HepG2 (cell line): ENCODE results near the gene INKA1. TPM values are rescaled to one million over a fixed set of nuclear protein-coding genes. Genes with fewer than 3 reads are reported as not detected.

Experiments
- HIVEP1 ChIP-seq: sonication (generic); formaldehyde crosslinking; IDR thresholded peaks from 2 replicates; pipeline ENCODE4 v1.4.0; 2020; ENCODE audit warnings: mild to moderate bottlenecking, missing genetic modification reagents
- HNF4A ChIP-seq: sonication (generic); formaldehyde crosslinking; IDR thresholded peaks from 2 replicates; pipeline ENCODE4 v1.4.0; 2020; ENCODE audit warnings: missing genetic modification reagents
- NCOA5 ChIP-seq: sonication (generic); formaldehyde crosslinking; IDR thresholded peaks from 2 replicates; pipeline ENCODE4 v1.4.0; 2020; ENCODE audit warnings: missing genetic modification reagents
- SP4 ChIP-seq: sonication (generic); formaldehyde crosslinking; IDR thresholded peaks from 2 replicates; pipeline ENCODE4 v1.8.1; 2023; ENCODE audit warnings: mild to moderate bottlenecking, missing genetic modification reagents
- TOE1 ChIP-seq: sonication (generic); formaldehyde crosslinking; IDR thresholded peaks from 2 replicates; pipeline ENCODE4 v1.4.0; 2020; ENCODE audit warnings: mild to moderate bottlenecking, missing genetic modification reagents
- ZNF160 ChIP-seq: sonication (generic); formaldehyde crosslinking; IDR thresholded peaks from 2 replicates; pipeline ENCODE4 v1.8.0; 2022; ENCODE audit warnings: mild to moderate bottlenecking, inconsistent platforms, missing genetic modification reagents
- ZNF24 ChIP-seq: fragments of 450-650 bp; IDR thresholded peaks from 2 replicates; pipeline ENCODE4 v1.6.1; 2017; ENCODE audit warnings: antibody characterized with exemption, mild to moderate bottlenecking
- ZNF331 ChIP-seq: sonication (generic); formaldehyde crosslinking; IDR thresholded peaks from 2 replicates; pipeline ENCODE4 v1.4.0; 2020; ENCODE audit warnings: missing genetic modification reagents
- ZNF354B ChIP-seq: sonication (generic); formaldehyde crosslinking; IDR thresholded peaks from 2 replicates; pipeline ENCODE4 v1.8.0; 2022; ENCODE audit warnings: mild to moderate bottlenecking, missing genetic modification reagents
- polyA plus RNA-seq, 8 experiments: library from polyadenylated mRNA; depleted of rRNA in 3 of 8; stranded (reverse) in 7 of 8; unstranded in 1 of 8; fragments of >200 nt; fragmentation: Illumina TruSeq in 4 of 8; extraction: Trizol in 4 of 8; gene quantifications; 2 replicates each; pipeline versions ENCODE4 v1.2.1 to v1.2.3, GENCODE V29; 2011 to 2016; ENCODE audit warnings: low read depth in 4 of 8, missing spikeins in 1 of 8, mixed read lengths in 1 of 8; ENCODE audit not compliant: insufficient read depth in 1 of 8
- total RNA-seq, 5 experiments: library from RNA; depleted of rRNA; stranded (reverse); fragments of >200 nt; fragmentation: Illumina TruSeq; extraction: Trizol; gene quantifications; 2 replicates each; pipeline ENCODE4 v1.2.3, GENCODE V29; 2016; ENCODE audit warnings: low read depth in 1 of 5
- TF ChIP-seq, protein P1 (sequence below): sonication (generic); formaldehyde crosslinking; IDR thresholded peaks from 2 replicates; pipeline ENCODE4 v1.4.0; 2020; ENCODE audit warnings: missing genetic modification reagents
- TF ChIP-seq, protein P2 (sequence below): sonication (generic); formaldehyde crosslinking; IDR thresholded peaks from 2 replicates; pipeline ENCODE4 v1.4.0; 2020; ENCODE audit warnings: missing genetic modification reagents, mild to moderate bottlenecking, borderline replicate concordance
- TF ChIP-seq, protein P3 (sequence below): sonication (generic); formaldehyde crosslinking; IDR thresholded peaks from 2 replicates; pipeline ENCODE4 v1.8.0; 2022; ENCODE audit warnings: missing genetic modification reagents, mild to moderate bottlenecking, moderate library complexity, borderline replicate concordance
- TF ChIP-seq, protein P4 (sequence below): sonication (generic); formaldehyde crosslinking; IDR thresholded peaks from 2 replicates; pipeline ENCODE4 v1.4.0; 2020; ENCODE audit warnings: missing genetic modification reagents
- TF ChIP-seq, protein P5 (sequence below): sonication (generic); formaldehyde crosslinking; IDR thresholded peaks from 2 replicates; pipeline ENCODE4 v1.4.0; 2020; ENCODE audit warnings: missing genetic modification reagents, mild to moderate bottlenecking, borderline replicate concordance

The INKA1 gene
- total and polyA plus RNA-seq, 2 of the 13 experiments (the other 11 are each of a cell fraction or from before 2014, with no cell fraction given): 0.22 to 0.41 TPM

DNA sequence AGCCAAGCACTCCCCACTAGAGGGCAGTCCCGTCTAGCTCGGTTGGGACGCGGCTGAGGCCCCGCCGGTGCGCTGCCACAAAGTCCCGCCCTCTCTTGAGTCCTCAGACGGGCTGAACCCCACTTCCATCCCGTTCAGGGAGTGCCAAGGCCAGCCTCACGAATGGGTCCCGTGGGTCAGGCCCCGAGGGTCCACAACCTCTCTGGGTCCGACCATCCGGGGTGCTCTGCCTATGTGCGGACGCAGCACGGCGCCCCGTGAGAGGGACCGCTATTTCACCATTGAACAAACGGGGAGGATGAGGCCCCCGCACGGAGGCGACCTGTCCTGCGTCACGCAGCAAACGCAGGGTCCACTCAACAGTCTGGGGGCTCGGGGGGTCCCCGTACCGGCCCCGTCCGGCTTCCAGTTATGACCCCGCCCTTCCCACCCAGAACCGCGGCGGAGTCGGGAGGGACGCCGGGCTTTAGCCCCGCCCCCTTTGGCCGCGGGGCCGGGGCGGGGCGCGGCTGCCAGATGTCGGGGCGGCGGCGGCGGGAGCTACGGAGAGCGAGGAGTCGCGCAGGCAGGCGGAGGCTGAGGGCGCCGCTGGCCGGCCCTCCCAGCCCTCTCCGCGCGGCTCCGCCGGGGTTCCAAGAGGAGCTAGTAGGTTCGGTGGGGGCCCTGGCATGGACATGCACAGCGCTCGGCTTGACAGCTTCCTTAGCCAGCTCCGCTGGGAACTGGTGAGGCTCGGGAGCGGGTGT lies at the start of gene INKA1 (continued):
- TF ChIP-seq, protein P1, sequence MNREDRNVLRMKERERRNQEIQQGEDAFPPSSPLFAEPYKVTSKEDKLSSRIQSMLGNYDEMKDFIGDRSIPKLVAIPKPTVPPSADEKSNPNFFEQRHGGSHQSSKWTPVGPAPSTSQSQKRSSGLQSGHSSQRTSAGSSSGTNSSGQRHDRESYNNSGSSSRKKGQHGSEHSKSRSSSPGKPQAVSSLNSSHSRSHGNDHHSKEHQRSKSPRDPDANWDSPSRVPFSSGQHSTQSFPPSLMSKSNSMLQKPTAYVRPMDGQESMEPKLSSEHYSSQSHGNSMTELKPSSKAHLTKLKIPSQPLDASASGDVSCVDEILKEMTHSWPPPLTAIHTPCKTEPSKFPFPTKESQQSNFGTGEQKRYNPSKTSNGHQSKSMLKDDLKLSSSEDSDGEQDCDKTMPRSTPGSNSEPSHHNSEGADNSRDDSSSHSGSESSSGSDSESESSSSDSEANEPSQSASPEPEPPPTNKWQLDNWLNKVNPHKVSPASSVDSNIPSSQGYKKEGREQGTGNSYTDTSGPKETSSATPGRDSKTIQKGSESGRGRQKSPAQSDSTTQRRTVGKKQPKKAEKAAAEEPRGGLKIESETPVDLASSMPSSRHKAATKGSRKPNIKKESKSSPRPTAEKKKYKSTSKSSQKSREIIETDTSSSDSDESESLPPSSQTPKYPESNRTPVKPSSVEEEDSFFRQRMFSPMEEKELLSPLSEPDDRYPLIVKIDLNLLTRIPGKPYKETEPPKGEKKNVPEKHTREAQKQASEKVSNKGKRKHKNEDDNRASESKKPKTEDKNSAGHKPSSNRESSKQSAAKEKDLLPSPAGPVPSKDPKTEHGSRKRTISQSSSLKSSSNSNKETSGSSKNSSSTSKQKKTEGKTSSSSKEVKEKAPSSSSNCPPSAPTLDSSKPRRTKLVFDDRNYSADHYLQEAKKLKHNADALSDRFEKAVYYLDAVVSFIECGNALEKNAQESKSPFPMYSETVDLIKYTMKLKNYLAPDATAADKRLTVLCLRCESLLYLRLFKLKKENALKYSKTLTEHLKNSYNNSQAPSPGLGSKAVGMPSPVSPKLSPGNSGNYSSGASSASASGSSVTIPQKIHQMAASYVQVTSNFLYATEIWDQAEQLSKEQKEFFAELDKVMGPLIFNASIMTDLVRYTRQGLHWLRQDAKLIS (CRISPR knock-in tag): no peak
- peak; percentile 69; the same call in 1 of the 2 replicates for TF ChIP-seq SP4 (CRISPR knock-in tag)
- no peak for TF ChIP-seq NCOA5 (CRISPR knock-in tag)
- TF ChIP-seq ZNF354B (CRISPR knock-in tag): no peak
- no peak for TF ChIP-seq ZNF160
- 0 out of 2 replicates have a peak, but pooled peaks have one; percentile 35 for TF ChIP-seq HNF4A (CRISPR knock-in tag)
- TF ChIP-seq, protein P2, sequence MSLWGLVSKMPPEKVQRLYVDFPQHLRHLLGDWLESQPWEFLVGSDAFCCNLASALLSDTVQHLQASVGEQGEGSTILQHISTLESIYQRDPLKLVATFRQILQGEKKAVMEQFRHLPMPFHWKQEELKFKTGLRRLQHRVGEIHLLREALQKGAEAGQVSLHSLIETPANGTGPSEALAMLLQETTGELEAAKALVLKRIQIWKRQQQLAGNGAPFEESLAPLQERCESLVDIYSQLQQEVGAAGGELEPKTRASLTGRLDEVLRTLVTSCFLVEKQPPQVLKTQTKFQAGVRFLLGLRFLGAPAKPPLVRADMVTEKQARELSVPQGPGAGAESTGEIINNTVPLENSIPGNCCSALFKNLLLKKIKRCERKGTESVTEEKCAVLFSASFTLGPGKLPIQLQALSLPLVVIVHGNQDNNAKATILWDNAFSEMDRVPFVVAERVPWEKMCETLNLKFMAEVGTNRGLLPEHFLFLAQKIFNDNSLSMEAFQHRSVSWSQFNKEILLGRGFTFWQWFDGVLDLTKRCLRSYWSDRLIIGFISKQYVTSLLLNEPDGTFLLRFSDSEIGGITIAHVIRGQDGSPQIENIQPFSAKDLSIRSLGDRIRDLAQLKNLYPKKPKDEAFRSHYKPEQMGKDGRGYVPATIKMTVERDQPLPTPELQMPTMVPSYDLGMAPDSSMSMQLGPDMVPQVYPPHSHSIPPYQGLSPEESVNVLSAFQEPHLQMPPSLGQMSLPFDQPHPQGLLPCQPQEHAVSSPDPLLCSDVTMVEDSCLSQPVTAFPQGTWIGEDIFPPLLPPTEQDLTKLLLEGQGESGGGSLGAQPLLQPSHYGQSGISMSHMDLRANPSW (CRISPR knock-in tag): no peak
- no peak for TF ChIP-seq ZNF24
- TF ChIP-seq ZNF331 (CRISPR knock-in tag): 0 out of 2 replicates have a peak, but pooled peaks have one; percentile 21
- TF ChIP-seq, protein P3, sequence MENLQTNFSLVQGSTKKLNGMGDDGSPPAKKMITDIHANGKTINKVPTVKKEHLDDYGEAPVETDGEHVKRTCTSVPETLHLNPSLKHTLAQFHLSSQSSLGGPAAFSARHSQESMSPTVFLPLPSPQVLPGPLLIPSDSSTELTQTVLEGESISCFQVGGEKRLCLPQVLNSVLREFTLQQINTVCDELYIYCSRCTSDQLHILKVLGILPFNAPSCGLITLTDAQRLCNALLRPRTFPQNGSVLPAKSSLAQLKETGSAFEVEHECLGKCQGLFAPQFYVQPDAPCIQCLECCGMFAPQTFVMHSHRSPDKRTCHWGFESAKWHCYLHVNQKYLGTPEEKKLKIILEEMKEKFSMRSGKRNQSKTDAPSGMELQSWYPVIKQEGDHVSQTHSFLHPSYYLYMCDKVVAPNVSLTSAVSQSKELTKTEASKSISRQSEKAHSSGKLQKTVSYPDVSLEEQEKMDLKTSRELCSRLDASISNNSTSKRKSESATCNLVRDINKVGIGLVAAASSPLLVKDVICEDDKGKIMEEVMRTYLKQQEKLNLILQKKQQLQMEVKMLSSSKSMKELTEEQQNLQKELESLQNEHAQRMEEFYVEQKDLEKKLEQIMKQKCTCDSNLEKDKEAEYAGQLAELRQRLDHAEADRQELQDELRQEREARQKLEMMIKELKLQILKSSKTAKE (CRISPR knock-in tag): no peak; the same call in 1 of the 2 replicates
- TF ChIP-seq, protein P4, sequence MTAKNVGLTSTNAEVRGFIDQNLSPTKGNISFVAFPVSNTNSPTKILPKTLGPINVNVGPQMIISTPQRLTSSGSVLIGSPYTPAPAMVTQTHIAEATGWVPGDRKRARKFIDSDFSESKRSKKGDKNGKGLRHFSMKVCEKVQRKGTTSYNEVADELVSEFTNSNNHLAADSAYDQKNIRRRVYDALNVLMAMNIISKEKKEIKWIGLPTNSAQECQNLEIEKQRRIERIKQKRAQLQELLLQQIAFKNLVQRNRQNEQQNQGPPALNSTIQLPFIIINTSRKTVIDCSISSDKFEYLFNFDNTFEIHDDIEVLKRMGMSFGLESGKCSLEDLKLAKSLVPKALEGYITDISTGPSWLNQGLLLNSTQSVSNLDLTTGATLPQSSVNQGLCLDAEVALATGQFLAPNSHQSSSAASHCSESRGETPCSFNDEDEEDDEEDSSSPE: peak; percentile 72; the same call in 1 of the 2 replicates
- TF ChIP-seq HIVEP1 (CRISPR knock-in tag): no peak
- TF ChIP-seq, protein P5, sequence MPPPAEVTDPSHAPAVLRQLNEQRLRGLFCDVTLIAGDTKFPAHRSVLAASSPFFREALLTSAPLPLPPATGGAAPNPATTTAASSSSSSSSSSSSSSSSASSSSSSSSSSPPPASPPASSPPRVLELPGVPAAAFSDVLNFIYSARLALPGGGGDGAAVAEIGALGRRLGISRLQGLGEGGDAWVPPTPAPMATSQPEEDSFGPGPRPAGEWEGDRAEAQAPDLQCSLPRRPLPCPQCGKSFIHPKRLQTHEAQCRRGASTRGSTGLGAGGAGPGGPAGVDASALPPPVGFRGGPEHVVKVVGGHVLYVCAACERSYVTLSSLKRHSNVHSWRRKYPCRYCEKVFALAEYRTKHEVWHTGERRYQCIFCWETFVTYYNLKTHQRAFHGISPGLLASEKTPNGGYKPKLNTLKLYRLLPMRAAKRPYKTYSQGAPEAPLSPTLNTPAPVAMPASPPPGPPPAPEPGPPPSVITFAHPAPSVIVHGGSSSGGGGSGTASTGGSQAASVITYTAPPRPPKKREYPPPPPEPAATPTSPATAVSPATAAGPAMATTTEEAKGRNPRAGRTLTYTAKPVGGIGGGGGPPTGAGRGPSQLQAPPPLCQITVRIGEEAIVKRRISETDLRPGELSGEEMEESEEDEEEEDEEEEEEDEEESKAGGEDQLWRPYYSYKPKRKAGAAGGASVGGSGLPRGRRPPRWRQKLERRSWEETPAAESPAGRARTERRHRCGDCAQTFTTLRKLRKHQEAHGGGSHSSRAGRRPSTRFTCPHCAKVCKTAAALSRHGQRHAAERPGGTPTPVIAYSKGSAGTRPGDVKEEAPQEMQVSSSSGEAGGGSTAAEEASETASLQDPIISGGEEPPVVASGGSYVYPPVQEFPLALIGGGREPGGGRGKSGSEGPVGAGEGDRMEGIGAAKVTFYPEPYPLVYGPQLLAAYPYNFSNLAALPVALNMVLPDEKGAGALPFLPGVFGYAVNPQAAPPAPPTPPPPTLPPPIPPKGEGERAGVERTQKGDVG: 0 out of 2 replicates have a peak, but pooled peaks have one; percentile 62
- TF ChIP-seq TOE1 (CRISPR knock-in tag): no peak
